GM21576 (cell line): ENCODE data around the gene FOXK1.

ENCODE experiments used
- ATAC-seq: cut with Tn5 transposase; IDR thresholded peaks from one replicate; pipeline ENCODE4 v1.9.1; 2021; ENCODE audit warnings: mild to moderate bottlenecking, moderate library complexity; ENCODE audit not compliant: unreplicated experiment

The FOXK1 gene

GRCh38 chr7:4742852-4743251, 60.8 kb downstream of the FOXK1 start:
- ATAC-seq = no peak

DNA sequence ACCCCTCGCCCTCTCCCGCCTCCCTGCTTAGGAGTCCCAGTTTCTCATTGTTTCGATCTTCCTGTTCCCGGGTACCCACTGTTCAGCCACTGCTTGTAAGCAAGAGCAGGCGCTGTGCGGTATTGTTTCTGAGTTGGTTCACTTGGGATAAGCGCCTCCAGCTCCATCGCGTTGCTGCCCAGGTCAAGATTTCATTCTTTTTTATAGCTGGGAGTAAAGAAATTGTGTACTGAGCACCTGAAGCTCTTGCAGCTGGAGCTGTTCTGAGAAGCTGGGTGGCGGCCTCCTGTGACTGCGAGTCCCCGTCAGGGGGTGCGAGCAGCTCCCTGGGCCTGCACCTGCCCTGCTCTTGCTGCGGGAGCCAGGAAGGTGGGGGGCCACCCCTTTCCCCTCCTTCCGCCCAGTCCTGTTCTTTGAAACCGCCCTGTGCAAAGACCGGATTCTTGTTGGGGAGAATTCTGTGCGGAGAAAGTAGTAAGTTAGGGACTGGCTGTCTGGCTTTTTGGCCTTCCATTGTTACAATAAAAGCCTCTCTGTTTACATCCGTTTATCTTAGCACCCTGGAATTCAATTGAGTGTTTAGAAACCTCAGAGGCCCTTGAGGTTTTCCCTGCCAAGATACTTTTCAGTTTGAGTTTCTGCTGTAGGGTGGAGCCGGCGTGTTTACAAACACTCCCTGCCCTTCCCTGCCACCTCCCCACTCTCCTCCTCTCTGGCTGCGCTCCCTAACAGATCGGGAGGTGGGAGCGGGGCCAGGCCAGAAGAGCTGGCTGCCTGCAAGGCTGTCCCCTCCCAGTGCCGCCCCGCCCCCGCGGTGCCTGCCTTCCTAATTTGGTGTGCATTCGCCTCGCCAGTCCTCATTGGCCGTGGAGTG, 62.5 kb downstream of the FOXK1 start:
- peak; percentile 63 for ATAC-seq

GRCh38 chr7:4745265-4745919, 63.3 kb downstream of the FOXK1 start:
- ATAC-seq = peak; percentile 19

DNA sequence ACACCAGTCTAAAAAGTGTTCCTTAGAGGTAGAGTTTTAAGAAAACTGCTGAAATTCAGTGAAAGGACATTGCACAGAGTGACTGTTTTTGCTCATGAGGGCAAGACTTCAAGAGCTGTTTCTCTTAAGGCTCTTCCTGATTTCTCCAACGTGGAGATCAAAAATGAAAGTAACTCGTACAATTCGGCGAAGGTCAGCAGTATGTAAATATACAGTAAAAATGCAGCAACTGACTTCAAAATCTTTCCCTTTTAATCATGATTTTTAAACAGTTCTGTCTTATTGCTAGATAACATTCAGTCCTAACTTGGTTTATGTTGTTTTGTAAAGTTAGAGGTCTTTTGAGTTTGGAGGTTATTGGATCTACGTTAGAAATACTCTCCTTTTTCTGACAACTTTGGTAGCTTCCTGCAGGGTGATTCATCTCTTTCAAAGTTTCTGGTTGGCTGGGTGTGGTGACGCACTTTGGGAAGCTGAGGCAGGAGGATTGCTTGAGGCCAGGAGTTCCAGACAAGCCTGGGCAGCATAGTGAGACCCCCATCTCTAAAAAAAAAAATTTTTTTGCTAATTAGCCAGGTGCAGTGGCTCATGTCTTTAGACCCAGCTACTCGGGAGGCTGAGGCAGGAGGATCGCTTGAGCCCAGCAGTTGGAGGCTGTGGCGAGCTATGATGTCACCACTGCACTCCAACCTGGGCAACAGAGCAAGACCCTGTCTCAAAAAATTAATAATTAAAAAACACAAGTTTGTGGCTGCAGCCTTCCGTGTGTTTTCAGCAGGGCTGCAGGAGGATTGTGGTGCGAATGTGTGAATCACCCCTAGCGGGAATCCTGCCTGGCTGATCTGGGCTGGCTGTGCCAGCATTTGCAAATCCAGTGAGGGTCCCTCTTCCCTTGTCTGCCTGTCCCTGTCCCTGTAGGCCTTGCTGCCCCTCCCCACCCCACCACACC, 64.2 kb downstream of the FOXK1 start:
- no peak for ATAC-seq

DNA sequence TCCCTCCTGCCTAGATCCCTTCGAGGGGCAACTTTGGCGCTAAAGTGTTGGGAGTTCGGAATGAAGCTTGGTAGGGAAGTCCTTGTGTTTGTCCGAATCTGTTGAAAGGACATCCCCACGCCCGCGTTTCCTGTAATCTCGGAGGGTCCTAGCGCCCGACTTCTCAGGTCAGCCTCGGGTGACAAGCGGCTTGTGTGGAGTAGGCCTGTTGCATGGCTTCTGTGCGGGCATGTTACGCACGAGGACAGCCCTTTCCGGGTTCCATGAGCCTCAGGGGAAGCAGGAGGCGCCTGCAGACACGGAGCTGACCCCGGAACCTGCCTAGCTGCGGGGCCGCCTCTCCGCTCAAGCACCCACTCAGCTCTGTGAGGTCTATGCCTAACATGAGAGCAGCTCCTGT, 64.9 kb downstream of the FOXK1 start:
- ATAC-seq = no peak

DNA sequence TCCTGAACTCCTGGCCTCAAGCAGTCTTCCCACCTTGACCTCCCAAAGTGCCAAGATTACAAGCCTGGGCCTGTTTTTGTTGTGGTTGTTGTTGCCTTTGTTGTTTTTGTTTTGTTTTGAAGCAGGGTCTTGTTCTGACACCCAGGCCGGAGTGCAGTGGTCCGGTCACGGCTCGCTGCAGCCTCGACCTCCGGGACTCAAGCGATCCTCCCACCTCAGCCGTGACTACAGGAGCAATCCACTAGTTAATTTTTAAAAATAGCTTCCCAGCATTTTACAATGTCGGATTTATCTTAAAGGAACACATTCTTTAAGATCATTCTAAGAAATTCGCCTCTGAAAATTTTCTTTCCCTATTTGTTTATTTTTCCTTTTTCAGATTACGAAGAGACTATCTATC, 65.7 kb downstream of the FOXK1 start:
- ATAC-seq = no peak

GRCh38 chr7:4748231-4748681, 66.2 kb downstream of the FOXK1 start:
- no peak for ATAC-seq

DNA sequence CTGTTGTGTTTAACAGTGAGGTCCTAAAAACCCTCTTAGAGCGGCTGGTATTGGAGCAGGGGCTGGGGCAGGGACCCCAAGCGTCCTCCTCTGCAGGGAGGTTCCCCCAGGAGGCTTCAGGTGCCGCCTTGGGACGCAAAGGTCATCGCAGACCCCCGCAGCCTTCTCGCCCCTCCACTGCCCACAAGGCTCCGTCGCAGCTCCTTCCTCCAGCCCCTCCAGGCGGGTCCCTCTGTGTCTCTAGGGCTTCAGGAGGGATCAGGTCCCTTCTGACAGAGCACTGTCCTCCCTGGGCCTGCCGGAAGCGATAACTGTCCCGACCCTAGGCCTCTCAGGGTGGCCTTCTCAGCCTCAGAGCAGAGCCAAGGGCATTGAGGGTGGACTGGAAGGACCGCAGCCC, 67.3 kb downstream of the FOXK1 start:
- no peak for ATAC-seq

GRCh38 chr7:4749798-4750197, 67.7 kb downstream of the FOXK1 start:
- no peak for ATAC-seq

- ATAC-seq = no peak
These were observed 69.4 kb downstream of the FOXK1 start for GRCh38 chr7:4751398-4751947.

- peak; percentile 78 for ATAC-seq
These were observed 71.7 kb downstream of the FOXK1 start for GRCh38 chr7:4753598-4754432.

DNA sequence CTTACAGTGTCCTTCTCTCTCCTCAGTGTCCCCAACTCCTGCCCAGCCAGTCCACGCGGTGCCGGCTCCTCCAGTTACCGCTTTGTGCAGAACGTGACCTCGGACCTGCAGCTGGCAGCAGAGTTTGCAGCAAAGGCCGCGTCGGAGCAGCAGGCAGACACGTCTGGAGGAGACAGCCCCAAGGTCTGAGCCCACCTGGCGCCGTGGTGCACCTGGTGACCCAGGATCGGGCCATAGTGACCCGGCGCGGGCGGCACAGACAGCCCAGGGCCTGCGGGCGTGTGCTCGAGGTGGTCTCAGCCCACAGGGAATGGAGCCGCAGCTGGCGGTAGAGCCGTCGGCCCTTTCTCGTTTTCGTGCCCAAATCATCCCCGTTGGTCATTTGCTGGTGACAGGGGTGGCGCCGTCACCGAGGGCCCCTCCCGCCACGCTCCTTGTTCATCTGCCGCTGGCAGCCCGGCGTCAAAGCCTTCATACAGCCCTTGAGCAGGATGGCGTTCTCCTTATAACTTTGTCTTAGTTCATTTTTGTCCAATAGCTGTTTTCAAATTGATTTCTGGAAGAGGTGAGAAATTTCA, 72.4 kb downstream of the FOXK1 start:
- ATAC-seq = no peak

DNA sequence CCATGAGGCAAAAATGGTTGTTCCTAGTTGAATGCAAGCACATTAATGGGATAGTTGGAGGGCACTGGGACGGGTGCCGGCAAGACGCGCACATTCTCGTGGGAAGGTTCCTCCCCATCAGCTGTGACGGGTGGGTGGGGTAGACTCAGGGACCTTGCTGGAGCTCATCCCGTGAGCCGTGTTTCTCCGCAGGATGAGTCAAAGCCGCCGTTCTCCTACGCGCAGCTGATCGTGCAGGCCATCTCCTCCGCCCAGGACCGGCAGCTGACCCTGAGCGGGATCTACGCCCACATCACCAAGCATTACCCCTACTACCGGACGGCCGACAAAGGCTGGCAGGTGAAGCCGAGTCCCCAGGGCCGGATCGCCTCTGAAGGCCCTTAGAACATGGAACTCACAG, 73.0 kb downstream of the FOXK1 start:
- no peak for ATAC-seq

GRCh38 chr7:4758111-4758510, 76.0 kb downstream of the FOXK1 start:
- ATAC-seq = no peak

DNA sequence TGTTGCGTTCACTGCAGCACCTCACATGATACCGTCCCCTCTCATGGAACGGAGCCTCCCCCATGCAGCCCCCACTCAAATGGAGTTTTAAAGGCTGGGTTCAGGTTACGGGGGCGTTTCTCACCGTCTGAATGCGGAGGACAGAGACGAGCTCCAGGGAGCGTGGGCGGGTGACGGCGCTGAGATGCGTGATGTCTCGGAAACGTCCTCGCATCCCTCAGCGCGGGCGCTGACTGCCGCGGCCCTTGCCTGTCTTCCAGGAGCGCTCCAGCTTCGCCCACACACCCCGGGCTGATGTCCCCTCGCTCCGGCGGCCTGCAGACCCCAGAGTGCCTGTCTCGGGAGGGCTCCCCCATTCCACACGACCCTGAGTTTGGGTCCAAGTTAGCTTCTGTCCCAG, 76.7 kb downstream of the FOXK1 start:
- no peak for ATAC-seq

DNA sequence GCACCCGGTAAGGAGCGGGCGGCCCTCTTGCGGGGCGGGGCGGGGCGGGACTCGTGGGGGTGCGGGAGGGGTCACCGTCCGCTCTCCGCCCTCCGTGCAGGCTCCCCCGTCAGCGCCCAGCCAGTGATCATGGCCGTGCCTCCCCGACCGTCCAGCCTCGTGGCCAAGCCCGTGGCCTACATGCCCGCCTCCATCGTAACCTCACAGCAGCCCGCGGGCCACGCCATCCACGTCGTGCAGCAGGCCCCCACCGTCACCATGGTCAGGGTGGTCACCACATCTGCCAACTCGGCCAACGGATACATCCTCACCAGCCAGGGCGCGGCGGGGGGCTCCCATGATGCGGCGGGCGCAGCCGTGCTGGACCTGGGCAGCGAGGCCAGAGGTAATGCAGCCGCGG, 77.1 kb downstream of the FOXK1 start:
- no peak for ATAC-seq

- ATAC-seq = no peak
These were observed 78.9 kb downstream of the FOXK1 start for GRCh38 chr7:4760952-4761351.

- ATAC-seq = no peak
These were observed 80.3 kb downstream of the FOXK1 start for GRCh38 chr7:4762121-4763055.
